Gastroesophageal sphincter (tissue), 4 donors: ENCODE results near the gene INPP5A. TPM values are rescaled to one million over a fixed set of nuclear protein-coding genes. Genes with fewer than 3 reads are reported as not detected.

Experiments
- ATAC-seq: fragments of 150-250 bp; one replicate; pipeline ENCODE4 v1.9.1; 2016; ENCODE audit warnings: mild to moderate bottlenecking, moderate library complexity
- H3K27ac ChIP-seq, 4 donors: fragments of 200-600 bp; sonication (generic) in 3 of 4; 1 replicate in 3 of 4; 2 replicates in 1 of 4; pipeline ENCODE4 v1.5.1; 2016 to 2019
- H3K27me3 ChIP-seq: fragments of 200-600 bp; sonication (generic); one replicate; pipeline ENCODE4 v1.5.1; 2019
- H3K36me3 ChIP-seq, 2 donors: fragments of 200-600 bp; sonication (generic); one replicate each; pipeline ENCODE4 v1.5.1; 2019; ENCODE audit warnings: control low read depth in 1 of 2
- H3K4me1 ChIP-seq, 3 donors: fragments of 200-600 bp; sonication (generic); 1 replicate in 2 of 3; 2 replicates in 1 of 3; pipeline ENCODE4 v1.5.1; 2016 to 2019; ENCODE audit warnings: control low read depth in 2 of 3
- H3K4me3 ChIP-seq, 2 donors: fragments of 200-600 bp; sonication (generic); one replicate each; pipeline ENCODE4 v1.5.1; 2019; ENCODE audit warnings: mild to moderate bottlenecking in 1 of 2, moderate library complexity in 1 of 2
- H3K9me3 ChIP-seq, 3 donors: fragments of 200-600 bp; sonication (generic); one replicate each; pipeline ENCODE4 v1.5.1; 2017 to 2019; ENCODE audit warnings: control low read depth in 2 of 3
- EP300 ChIP-seq: sonication (generic); formaldehyde crosslinking; IDR thresholded peaks from one replicate; pipeline ENCODE4 v1.6.1; 2017; ENCODE audit warnings: antibody characterized with exemption, mild to moderate bottlenecking
- POLR2A ChIP-seq, 2 donors: fragments of 450-650 bp; IDR thresholded peaks; one replicate each; pipeline ENCODE4 v1.6.1; 2017; ENCODE audit warnings: antibody characterized with exemption in 2 of 2, mild to moderate bottlenecking in 2 of 2, moderate library complexity in 1 of 2
- POLR2AphosphoS5 ChIP-seq: sonication (generic); formaldehyde crosslinking; IDR thresholded peaks from one replicate; pipeline ENCODE4 v1.6.1; 2017; ENCODE audit warnings: antibody characterized with exemption
- WGBS, 2 donors: methylation state at CpG; one replicate each; pipeline ENCODE4 v1.1.5; 2018; ENCODE audit warnings: low coverage in 1 of 2; 5-methylcytosine and 5-hydroxymethylcytosine counted together
- total RNA-seq, 4 donors: library from RNA; depleted of rRNA; stranded (reverse); fragments of >200 nt; gene quantifications; one replicate each; pipeline ENCODE4 v1.1.0, GENCODE V29; 2016
- TF ChIP-seq, protein P1 (sequence below), 4 experiments: fragments of 200-600 bp in 2 of 4; fragments of 450-650 bp in 2 of 4; sonication (generic) in 1 of 4; IDR thresholded peaks; one replicate each; pipeline ENCODE4 v1.5.1; 2017 to 2019; ENCODE audit warnings: antibody characterized with exemption in 4 of 4, mild to moderate bottlenecking in 2 of 4, moderate library complexity in 2 of 4

Gene INPP5A
- total RNA-seq, 4 donors from 2014 or later, result 111 to 288 (median 215) TPM

DNA sequence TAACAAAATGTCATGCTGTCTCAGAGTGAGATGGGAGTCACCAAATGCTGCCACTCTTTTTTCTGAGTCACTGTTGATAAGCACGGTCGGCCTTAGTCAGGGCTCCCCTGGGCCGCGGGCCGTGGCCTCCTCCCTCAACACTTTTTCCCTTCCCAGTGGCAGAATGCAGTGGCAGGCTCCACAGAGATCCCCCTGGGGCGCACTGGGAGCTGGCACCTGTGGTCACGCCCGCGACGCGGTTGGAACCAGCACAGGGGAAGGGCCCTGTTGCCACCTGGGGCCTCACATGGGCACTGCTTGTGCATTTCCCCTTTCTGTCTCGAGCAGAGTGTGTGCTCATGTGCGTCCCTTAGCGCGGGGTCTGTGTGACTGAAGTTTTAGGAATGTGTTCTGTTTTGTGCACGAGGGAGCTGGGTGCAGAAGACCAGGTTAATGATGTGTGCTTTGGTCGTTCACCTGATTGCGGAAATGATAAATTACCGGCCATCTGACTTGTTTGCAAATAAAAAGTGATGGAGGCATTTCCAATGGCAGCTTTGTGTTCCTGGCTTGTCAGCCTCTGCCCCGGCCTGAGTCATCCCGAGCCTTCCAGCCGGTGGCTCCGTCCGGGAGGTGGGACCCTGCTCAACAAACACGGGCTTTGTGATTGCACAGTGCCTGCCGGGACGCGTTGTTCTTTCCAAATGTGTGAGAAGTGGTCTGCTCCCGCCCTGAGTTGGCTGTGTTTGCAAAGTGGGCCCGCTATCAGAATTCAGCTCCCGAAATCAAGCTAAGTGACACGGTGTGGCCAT lies 147.7 kb downstream of the INPP5A start:
- peaks cover 0 to 51% (median 14%) of the 10 kb centered on the region in 3 donors for H3K4me1 ChIP-seq
- H3K4me3 ChIP-seq, result peak overlapping the region in 1 of 2 donors; percentile 14
- peak; percentile 77 for ATAC-seq
- no peaks in the 10 kb centered on the region for H3K27me3 ChIP-seq
- no peak for TF ChIP-seq EP300
- no peak for TF ChIP-seq POLR2A (IDR thresholded peaks at IDR 0.05)
- peak; percentile 75 for TF ChIP-seq POLR2AphosphoS5
- TF ChIP-seq, protein P1, sequence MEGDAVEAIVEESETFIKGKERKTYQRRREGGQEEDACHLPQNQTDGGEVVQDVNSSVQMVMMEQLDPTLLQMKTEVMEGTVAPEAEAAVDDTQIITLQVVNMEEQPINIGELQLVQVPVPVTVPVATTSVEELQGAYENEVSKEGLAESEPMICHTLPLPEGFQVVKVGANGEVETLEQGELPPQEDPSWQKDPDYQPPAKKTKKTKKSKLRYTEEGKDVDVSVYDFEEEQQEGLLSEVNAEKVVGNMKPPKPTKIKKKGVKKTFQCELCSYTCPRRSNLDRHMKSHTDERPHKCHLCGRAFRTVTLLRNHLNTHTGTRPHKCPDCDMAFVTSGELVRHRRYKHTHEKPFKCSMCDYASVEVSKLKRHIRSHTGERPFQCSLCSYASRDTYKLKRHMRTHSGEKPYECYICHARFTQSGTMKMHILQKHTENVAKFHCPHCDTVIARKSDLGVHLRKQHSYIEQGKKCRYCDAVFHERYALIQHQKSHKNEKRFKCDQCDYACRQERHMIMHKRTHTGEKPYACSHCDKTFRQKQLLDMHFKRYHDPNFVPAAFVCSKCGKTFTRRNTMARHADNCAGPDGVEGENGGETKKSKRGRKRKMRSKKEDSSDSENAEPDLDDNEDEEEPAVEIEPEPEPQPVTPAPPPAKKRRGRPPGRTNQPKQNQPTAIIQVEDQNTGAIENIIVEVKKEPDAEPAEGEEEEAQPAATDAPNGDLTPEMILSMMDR (IDR thresholded peaks at IDR 0.05), result no peak
- WGBS, 2 donors, result 60 to 64% methylated on average over 7 to 19 of the region's 32 CpGs
- H3K27ac ChIP-seq, result peak overlapping the region in 3 of 4 donors; percentile 33 to 70 (median 57)
- no peaks in the 10 kb centered on the region for H3K9me3 ChIP-seq
- peaks cover 0 to 26% of the 10 kb centered on the region in 2 donors for H3K36me3 ChIP-seq

DNA sequence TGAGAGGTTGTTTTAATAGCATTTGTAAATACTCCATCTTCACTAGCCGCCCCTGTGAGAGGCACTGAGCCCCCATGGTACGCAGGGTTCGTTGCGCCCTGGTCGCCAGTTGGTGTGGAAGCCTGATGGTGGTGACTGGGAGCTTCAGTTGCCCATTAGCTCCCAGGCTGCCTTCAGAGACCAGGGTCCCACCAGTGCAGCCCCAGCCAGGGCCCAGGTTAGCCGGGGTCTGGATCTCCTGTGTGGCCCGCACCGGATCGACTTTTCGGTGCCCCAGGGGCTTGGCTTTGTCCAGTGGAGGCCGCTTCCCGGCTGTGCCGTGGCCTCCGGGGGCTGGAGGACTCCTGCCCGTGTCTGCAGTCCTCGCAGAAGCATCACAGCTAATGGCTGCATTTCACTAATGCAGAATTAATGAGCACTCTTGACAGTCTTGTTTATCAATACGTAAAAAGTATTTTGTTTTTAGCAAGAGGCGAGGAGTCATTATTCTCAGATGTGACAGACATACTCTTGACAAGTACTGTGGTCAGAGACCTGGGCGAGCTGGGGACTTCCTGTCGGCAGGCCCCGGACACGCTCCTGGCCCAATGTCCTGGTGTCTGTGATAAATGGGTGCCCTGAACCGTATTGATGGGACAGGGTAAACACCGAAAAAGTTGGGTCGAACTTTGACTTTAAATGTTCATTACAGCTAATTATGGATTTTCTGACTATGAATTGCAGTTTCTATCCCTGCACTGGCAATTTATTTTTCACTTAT lies 148.5 kb downstream of the INPP5A start:
- H3K27me3 ChIP-seq, result no peaks in the 10 kb centered on the region

DNA sequence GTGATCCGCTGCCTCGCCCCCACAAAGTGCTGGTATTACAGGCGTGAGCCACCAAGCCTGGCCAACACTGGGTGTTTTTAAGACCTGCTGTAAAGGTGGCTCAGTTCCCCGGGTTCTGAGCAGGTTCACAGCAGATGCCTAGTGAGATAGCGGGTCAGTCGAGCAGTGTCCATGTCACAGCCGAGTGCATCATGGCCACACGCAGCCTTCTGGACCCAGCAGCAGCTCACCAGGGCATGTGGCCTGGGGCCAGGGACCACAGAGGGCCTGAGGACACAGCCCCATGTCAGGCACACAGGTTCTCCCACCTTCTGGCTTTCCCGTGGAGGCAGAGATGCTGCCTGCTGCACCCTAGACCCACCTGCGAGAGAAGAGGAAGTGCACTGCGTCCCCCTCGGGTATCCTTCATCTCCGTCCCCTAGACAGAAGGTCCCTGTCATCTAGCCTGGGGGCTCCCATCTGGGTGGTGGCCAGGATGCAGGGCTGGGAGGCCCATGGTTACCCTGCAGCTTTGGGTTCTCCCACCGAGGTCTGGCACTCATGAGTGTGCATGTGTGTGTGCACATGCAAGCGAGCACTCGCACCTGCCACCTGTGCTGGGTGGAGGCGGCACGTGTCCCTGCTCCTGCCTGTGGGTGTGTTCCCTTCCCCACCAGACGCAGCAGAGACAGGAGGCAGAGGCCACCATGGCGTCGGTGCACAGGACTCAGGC lies 149.8 kb downstream of the INPP5A start:
- no peak for TF ChIP-seq POLR2AphosphoS5
- no peak for TF ChIP-seq POLR2A (IDR thresholded peaks at IDR 0.05)
- TF ChIP-seq, protein P1 (IDR thresholded peaks at IDR 0.05), result no peak
- TF ChIP-seq EP300, result no peak
- H3K27me3 ChIP-seq, result no peaks in the 10 kb centered on the region
- H3K9me3 ChIP-seq, result no peaks in the 10 kb centered on the region
- WGBS, 2 donors, result 100% methylated on average over 1 of the region's 21 CpGs; no CpG with 5 or more reads in 1 of the 2 donors
- peaks cover 0 to 39% of the 10 kb centered on the region in 2 donors for H3K36me3 ChIP-seq
- ATAC-seq, result no peak
- H3K4me3 ChIP-seq, result no peak overlapping the region
- no peak overlapping the region for H3K27ac ChIP-seq
- peaks cover 0 to 40% (median 14%) of the 10 kb centered on the region in 3 donors for H3K4me1 ChIP-seq

More for the DNA sequence above, 148.5 kb downstream of the INPP5A start:
- peak overlapping the region in 3 of 4 donors; percentile 33 to 70 (median 57) for H3K27ac ChIP-seq
- TF ChIP-seq, protein P1 (IDR thresholded peaks at IDR 0.05), result peak in 1 of 4 experiments; percentile 7
- no peak for TF ChIP-seq EP300
- peak overlapping the region in 1 of 2 donors; percentile 14 for H3K4me3 ChIP-seq
- H3K4me1 ChIP-seq, result peaks cover 0 to 51% (median 14%) of the 10 kb centered on the region in 3 donors
- ATAC-seq, result no peak
- WGBS, 2 donors, result 50 to 89% methylated on average over 2 to 11 of the region's 25 CpGs
- H3K36me3 ChIP-seq, result peaks cover 0 to 34% of the 10 kb centered on the region in 2 donors
- no peaks in the 10 kb centered on the region for H3K9me3 ChIP-seq

DNA sequence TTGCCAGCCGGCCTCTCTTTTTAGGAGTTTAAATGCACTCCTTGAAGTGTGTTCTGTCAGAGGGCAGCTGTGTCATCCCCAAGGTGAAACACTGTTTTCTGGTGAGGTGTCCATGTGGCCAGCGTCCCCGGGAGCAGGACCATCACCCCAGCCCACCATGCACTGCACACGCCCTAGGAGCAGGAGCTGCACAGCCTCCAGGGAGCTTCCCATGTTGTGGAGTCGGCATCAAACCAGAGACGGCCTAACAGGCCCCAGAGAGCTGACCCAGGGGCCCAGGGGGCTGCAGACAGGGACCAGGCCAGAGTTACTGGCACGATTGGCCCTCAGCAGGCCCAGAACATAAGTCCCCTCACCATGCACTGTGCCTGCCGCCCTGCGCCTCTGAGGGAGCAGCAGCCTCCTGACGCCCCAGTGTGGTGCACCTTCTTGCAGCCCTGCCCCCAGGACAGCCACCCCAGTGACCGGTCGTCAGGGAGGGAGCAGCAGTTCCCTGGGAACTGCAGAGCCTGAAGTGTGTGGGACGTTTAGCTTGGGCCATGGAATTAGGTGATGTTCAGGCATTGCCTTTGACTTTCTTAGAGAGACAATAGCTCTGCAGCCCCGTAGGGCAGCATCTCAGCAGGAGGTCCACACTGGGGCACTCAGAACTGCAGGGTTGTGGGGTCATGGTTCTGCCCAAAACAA lies 150.4 kb downstream of the INPP5A start:
- H3K4me1 ChIP-seq, result peaks cover 0 to 39% (median 14%) of the 10 kb centered on the region in 3 donors
- no peak overlapping the region for H3K27ac ChIP-seq
- TF ChIP-seq, protein P1 (IDR thresholded peaks at IDR 0.05), result no peak
- TF ChIP-seq POLR2AphosphoS5, result no peak
- TF ChIP-seq POLR2A (IDR thresholded peaks at IDR 0.05), result no peak
- TF ChIP-seq EP300, result no peak
- H3K36me3 ChIP-seq, result peaks cover 0 to 39% of the 10 kb centered on the region in 2 donors
- ATAC-seq, result no peak
- no peaks in the 10 kb centered on the region for H3K27me3 ChIP-seq
- no peaks in the 10 kb centered on the region for H3K9me3 ChIP-seq
- no CpG with 5 or more reads among the region's 14 CpGs for WGBS, 2 donors
- no peak overlapping the region for H3K4me3 ChIP-seq
